Kidney capillary endothelial cell (primary cell): Measurements from ENCODE around the gene CD300LG.

Experiments
- DNase-seq: peaks from one replicate; pipeline ENCODE4 v3.0.0-alpha.2; 2018; ENCODE audit warnings: low spot score

Gene CD300LG

DNA sequence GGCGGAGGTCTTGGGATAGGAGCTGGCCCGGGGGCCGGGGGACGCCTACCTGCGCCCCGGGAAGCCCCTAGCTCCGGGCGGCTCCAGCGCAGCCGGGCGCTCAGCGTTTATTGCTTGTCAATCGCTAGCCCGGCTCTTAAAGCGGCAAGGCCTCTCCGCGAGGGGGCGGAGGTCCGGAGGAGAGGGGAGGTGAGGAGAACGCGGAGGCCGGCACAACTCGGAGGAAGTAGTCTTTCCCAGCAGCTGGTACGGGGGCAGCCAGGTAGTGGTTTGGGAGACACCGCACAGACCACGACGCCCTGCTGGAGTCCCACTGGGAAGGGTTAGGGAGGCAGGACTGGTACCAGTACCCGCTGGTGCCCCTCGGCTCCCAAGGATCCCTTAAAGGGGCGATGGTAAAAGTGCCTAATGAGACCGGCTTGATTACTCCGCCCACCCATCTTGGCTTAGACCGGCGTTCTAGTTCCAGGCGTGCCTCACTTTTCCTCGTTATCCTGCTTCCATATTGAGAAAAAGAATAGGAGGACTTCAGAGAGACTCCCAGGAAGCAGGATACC lies 60.5 kb downstream of the CD300LG start, which contains the start of gene MPP2:
TSS of gene MPP2 (minus strand) at position 112 of the 557 bp plus-strand sequence. CDS start 3,076 bp downstream, outside the sequence.
- no peak for DNase-seq

DNA sequence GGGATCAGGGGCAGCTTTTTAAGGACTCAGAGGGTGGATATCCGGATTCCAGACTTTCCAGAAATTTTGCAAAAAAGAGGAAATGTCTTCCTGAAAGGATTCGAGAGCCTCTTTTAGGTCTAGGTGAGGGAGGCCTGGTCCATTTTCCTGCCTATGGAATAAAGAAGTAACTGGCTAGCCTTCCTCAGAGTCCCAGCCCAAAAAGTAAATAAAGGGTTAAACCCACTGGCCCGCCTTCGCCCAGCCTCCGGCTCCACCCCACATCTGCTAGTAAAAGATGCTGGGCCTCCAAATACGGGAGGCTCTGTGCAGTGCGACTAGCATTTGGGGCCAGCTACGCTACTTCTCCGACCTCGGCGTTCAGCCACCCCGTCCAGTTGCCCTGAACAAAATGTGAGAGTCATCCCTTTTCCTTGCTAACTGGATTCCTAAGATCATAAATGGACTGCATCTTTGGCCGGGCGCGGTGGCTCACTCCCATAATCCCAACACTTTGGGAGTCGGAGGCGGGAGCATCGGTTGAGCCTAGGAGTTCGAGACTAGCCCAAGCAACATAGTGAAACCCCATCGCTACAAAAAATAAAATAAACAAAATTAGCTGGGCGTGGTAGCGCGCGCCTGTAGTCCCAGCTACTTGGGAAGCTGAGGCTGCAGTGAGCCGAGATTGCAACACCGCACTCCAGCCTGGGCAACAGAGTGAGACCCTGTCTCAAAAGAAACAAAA lies 61.2 kb downstream of the CD300LG start:
- no peak for DNase-seq

DNA sequence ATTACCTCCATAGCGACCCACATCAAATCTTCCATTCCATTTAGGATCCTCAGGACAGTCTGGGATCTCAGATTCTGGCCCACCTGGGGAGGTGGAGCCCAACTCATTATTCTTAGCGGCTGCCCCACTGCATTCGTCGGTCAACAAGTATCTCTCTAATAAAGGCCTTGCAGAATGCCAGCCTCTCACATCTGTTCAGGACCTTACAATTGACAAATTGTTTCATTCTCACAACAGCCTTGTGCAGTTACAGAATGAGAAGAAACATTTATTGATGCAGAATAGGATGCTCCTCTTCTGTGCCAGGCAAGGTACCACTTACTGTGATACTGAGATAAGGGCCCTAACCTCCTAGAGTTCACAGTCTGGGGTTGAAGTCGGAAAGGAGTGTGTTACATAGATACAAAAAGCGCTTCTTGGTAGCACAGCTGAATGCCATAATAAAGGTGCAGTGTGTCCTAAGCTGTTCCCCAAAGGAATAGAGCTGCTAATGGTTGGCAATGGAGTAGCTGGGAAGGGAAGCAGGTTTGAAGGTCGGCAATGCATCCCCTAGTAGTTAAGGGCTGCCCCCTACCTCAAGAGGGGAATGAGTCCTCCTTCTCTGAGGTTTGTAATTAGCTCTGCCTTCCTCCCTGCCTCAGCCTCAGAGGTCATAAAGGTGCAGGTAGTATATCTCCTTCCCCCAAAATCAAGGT lies 62.7 kb downstream of the CD300LG start:
- DNase-seq = no peak

DNA sequence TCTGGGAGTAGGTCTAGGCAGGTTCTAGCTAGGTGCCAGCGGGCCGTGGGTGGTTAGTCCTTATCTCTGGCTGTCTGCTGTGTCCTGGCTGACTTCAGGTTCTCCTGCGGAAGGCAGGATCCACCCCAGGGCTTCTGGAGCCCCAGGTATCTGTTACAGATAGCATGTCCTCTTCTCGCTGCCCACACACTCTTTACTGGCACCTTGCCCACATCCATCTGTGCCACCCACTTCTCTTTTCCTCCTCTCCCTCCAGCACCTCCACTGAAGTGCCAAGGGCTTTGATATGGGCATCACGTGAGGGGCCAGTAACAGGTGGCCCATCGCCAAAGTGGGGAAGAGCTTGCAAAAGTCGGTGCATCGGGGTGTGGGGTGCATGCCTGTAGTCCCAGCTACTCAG lies 64.9 kb downstream of the CD300LG start:
- DNase-seq = no peak

DNA sequence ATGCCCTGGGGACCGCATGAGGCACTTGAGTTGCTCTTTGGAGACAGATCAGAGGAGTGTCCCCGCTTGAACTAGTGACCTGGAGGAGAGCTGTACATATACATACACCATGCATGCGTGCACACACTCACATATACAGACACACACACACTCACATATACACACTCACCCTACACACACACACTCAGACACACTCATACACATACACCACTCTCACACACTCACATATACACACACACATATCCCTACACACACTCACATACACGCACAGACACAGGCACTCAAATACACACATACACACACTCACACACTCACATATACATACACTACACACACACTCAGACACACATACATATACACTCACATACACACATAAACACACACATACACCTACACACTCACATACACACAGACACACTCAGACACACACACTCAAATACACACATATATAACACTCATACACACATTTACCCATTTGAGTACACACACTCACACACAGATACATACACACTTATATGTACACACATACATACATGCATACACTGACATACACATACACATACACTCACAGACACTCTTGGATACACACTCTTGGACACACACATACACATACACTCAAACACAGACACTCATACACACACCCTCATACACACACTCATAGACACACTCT lies 65.8 kb downstream of the CD300LG start:
- no peak for DNase-seq
